Tibial nerve (tissue), 4 donors: ENCODE data around the gene CEL. TPM values are rescaled to one million over a fixed set of nuclear protein-coding genes. Genes with fewer than 3 reads are reported as not detected.

Experiments used
- DNase-seq, 2 donors: peaks; one replicate each; pipeline ENCODE4 v3.0.0-alpha.2; 2019; ENCODE audit warnings: low spot score in 2 of 2
- H3K27ac ChIP-seq, 4 donors: fragments of 200-600 bp; sonication (generic) in 3 of 4; one replicate each; pipeline ENCODE4 v1.5.1; 2017 to 2019; ENCODE audit warnings: mild to moderate bottlenecking in 1 of 4
- H3K27me3 ChIP-seq, 2 donors: fragments of 200-600 bp; sonication (generic) in 1 of 2; one replicate each; pipeline versions ENCODE4 v1.5.1 to v1.6.0; 2017 to 2019
- H3K36me3 ChIP-seq, 3 donors: fragments of 200-600 bp; sonication (generic); one replicate each; pipeline ENCODE4 v1.5.1; 2018 to 2019
- H3K4me1 ChIP-seq, 4 donors: fragments of 200-600 bp; sonication (generic) in 3 of 4; one replicate each; pipeline ENCODE4 v1.5.1; 2017 to 2019
- H3K4me3 ChIP-seq, 4 donors: fragments of 200-600 bp; sonication (generic) in 3 of 4; one replicate each; pipeline ENCODE4 v1.5.1; 2017 to 2019; ENCODE audit warnings: mild to moderate bottlenecking in 1 of 4, moderate library complexity in 1 of 4
- H3K9me3 ChIP-seq, 4 donors: fragments of 200-600 bp; sonication (generic) in 3 of 4; one replicate each; pipeline ENCODE4 v1.5.1; 2017 to 2019
- CTCF ChIP-seq, 5 experiments: fragments of 200-600 bp in 3 of 5; fragments of 450-650 bp in 2 of 5; sonication (generic) in 3 of 5; IDR thresholded peaks; one replicate each; pipeline ENCODE4 v1.5.1; 2016 to 2019; ENCODE audit warnings: antibody characterized with exemption in 5 of 5, mild to moderate bottlenecking in 3 of 5, moderate library complexity in 2 of 5
- EP300 ChIP-seq, 2 donors: sonication (generic); formaldehyde crosslinking; IDR thresholded peaks; one replicate each; pipeline ENCODE4 v1.6.1; 2017; ENCODE audit warnings: antibody characterized with exemption in 2 of 2, mild to moderate bottlenecking in 1 of 2
- POLR2A ChIP-seq, 2 donors: fragments of 450-650 bp; IDR thresholded peaks; one replicate each; pipeline ENCODE4 v1.6.1; 2017; ENCODE audit warnings: antibody characterized with exemption in 2 of 2, mild to moderate bottlenecking in 2 of 2, moderate library complexity in 2 of 2
- WGBS, 2 donors: methylation state at CpG; one replicate each; pipeline ENCODE4 v1.1.5; 2018; 5-methylcytosine and 5-hydroxymethylcytosine counted together
- total RNA-seq, 4 donors: library from RNA; depleted of rRNA; stranded (reverse); fragments of >200 nt; gene quantifications; one replicate each; pipeline ENCODE4 v1.1.0, GENCODE V29; 2016

The CEL gene
- total RNA-seq, 4 donors from 2014 or later: 1.7 to 10.5 (median 2.6) TPM

GRCh38 chr9:133108794-133109641 lies 47.2 kb downstream of the CEL start:
- Histone ChIP-seq H3K27me3 (no peaks in the 10 kb centered on the region), H3K4me3 (no peak overlapping the region), H3K36me3 (peaks cover 7 to 83% (median 41%) of the 10 kb centered on the region in 3 donors), H3K4me1 (peaks cover 0 to 26% (median 21%) of the 10 kb centered on the region in 4 donors), H3K27ac (no peak overlapping the region), H3K9me3 (no peaks in the 10 kb centered on the region)
- TF ChIP-seq CTCF (IDR thresholded peaks at IDR 0.05) (no peak), POLR2A (IDR thresholded peaks at IDR 0.05) (no peak), EP300 (IDR thresholded peaks at IDR 0.05) (no peak)
- WGBS, 2 donors: 93 to 96% methylated on average over 11 to 15 of the region's 19 CpGs
- DNase-seq: no peak

GRCh38 chr9:133109931-133110650 lies 48.3 kb downstream of the CEL start:
- Histone ChIP-seq H3K27me3 (no peaks in the 10 kb centered on the region), H3K9me3 (no peaks in the 10 kb centered on the region), H3K36me3 (peaks cover 7 to 72% (median 41%) of the 10 kb centered on the region in 3 donors), H3K4me1 (peaks cover 0 to 37% (median 32%) of the 10 kb centered on the region in 4 donors), H3K27ac (no peak overlapping the region), H3K4me3 (no peak overlapping the region)
- WGBS, 2 donors: 93% methylated on average over 18 of the region's 18 CpGs
- TF ChIP-seq POLR2A (IDR thresholded peaks at IDR 0.05) (no peak), EP300 (IDR thresholded peaks at IDR 0.05) (no peak), CTCF (IDR thresholded peaks at IDR 0.05) (no peak)
- no peak for DNase-seq

GRCh38 chr9:133111808-133112662 lies 50.3 kb downstream of the CEL start:
- H3K4me3 ChIP-seq: no peak overlapping the region
- H3K9me3 ChIP-seq: no peaks in the 10 kb centered on the region
- no peak for DNase-seq
- WGBS, 2 donors: 91 to 92% methylated on average over 26 to 30 of the region's 30 CpGs
- H3K4me1 ChIP-seq: peaks cover 0 to 56% (median 50%) of the 10 kb centered on the region in 4 donors
- peak overlapping the region; percentile 46 to 84 (median 80) for H3K27ac ChIP-seq
- H3K36me3 ChIP-seq: peaks cover 7 to 53% (median 29%) of the 10 kb centered on the region in 3 donors
- no peaks in the 10 kb centered on the region for H3K27me3 ChIP-seq
- no peak for TF ChIP-seq CTCF (IDR thresholded peaks at IDR 0.05)
- no peak for TF ChIP-seq POLR2A (IDR thresholded peaks at IDR 0.05)
- no peak for TF ChIP-seq EP300 (IDR thresholded peaks at IDR 0.05)

GRCh38 chr9:133112663-133113026 lies 50.9 kb downstream of the CEL start:
- Histone ChIP-seq H3K4me1 (peaks cover 0 to 62% (median 57%) of the 10 kb centered on the region in 4 donors), H3K9me3 (no peaks in the 10 kb centered on the region)

More at GRCh38 chr9:133112663-133113026, 50.9 kb downstream of the CEL start:
- Histone ChIP-seq H3K27ac (peak overlapping the region; percentile 46 to 84 (median 80)), H3K27me3 (no peaks in the 10 kb centered on the region), H3K36me3 (peaks cover 6 to 47% (median 24%) of the 10 kb centered on the region in 3 donors), H3K4me3 (no peak overlapping the region)
- peak; percentile 54 to 72 for DNase-seq
- TF ChIP-seq POLR2A (IDR thresholded peaks at IDR 0.05) (no peak), EP300 (IDR thresholded peaks at IDR 0.05) (peak; percentile 17 to 75)
- WGBS, 2 donors: 65 to 70% methylated on average over 3 to 7 of the region's 7 CpGs
